LNCAP (cell line): ENCODE results near the gene MRGPRF.

ENCODE experiments used
- TF ChIP-seq, protein P1 (sequence below): fragments of 450-650 bp; IDR thresholded peaks from 2 replicates; pipeline ENCODE4 v1.5.1; 2017; ENCODE audit warnings: mild to moderate bottlenecking

Gene MRGPRF

DNA sequence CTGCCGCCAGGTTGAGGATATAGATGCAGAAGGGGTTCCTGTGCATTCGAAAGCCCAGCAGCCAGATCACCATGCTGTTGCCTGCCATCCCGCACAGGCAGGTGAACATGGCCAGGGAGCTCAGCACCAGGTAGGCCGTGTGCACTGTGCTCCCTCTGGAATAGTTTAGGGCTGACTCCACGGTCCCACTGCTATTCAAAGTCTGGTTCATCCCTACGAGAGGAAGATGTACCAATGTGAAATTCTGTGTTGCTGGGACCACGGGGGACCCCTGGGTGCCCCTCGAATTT, 32.3 kb downstream of the MRGPRF start, which contains the start of gene MRGPRD:
Gene MRGPRD, minus strand, starts transcription at position 211 of the 290 bp plus-strand sequence. Its CDS starts 0 bp downstream, at position 211.
- TF ChIP-seq, protein P1, sequence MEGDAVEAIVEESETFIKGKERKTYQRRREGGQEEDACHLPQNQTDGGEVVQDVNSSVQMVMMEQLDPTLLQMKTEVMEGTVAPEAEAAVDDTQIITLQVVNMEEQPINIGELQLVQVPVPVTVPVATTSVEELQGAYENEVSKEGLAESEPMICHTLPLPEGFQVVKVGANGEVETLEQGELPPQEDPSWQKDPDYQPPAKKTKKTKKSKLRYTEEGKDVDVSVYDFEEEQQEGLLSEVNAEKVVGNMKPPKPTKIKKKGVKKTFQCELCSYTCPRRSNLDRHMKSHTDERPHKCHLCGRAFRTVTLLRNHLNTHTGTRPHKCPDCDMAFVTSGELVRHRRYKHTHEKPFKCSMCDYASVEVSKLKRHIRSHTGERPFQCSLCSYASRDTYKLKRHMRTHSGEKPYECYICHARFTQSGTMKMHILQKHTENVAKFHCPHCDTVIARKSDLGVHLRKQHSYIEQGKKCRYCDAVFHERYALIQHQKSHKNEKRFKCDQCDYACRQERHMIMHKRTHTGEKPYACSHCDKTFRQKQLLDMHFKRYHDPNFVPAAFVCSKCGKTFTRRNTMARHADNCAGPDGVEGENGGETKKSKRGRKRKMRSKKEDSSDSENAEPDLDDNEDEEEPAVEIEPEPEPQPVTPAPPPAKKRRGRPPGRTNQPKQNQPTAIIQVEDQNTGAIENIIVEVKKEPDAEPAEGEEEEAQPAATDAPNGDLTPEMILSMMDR = no peak

DNA sequence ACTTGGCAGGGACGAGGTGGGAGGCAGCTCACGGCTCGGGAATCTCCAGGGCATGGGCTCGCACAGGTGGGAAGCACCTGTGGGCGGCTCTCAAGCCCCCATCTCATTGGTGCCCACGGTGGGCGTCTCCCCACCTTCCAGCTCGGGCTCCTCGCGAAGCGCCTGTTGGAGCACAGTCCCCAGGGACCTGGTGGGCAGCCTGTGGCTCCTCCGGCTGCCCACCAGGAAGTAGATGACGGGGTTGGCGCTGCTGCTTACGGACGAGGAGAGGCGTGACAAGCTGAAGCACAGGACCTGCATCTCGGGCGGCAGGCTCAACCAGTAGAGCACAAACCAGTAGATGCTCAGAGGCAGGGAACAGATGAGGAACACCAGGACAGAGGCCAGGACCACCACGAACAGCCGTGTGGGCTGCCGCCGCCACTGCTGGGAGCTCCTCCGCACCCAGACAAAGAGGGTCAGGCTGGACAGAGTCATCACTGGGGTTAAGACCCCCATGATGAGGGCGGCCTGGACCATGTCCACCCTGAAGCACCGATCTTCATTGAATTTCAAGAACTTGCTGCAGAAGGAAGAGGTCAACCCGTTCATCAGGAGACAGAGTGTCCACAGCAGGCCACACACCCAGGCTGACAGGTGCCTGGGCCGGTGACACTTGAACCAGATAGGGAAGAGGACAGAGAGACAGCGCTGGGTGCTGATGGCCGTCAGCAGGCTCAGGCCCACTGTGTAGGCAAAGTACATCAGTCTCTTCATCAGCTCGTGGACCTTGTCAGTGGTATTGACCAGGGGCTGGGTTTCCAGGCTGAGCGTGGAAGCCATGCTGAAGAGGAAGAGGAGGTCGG, 32.9 kb downstream of the MRGPRF start:
- TF ChIP-seq, protein P1 = no peak

DNA sequence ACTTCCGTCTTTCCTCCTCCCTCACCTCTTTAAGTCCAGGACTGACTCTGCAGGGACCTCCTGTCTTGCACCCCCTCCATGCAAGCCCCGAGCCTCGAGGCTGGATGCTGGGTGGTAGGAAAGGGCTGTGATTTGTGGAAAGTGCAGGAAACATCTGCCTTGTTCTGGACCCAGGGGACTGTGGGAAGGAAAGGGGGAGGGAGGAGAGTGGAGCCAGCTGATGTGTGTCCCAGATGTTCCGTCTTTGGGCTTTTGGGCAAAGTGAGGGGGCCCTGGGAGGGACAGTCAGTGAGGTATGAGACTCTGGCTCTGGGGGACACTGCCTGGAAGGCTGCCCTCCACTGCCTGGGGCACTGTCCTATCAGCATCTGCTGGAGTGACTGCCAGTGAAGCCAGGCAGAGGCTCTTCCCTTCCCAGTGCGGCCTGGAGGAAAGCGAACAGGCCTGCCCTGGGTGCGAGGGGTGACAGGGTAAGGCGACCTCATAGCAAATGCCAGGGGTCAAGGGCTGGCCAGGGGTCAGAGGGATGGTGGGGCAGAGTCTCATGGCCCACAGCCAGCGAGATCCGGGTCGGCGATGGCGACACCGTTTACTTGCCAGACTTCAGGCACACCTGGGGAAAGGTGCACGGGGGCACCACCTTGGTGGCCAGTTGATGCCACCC, 34.0 kb downstream of the MRGPRF start:
- TF ChIP-seq, protein P1 = no peak

DNA sequence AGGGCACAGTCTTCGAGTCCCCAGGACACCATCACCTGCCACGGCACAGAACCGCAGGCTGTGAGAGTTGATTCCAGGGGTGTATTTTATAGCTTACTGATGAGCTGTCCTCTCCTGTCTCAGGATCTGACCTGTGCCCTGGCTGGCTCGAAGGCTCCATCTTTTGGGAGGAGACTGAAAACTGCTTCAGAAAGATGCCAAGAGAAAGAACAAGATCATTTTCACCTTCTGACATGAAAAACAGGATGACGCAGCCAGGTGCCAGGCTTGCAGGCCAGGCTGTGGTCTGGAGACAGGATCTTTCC, 34.5 kb downstream of the MRGPRF start:
- TF ChIP-seq, protein P1 = no peak

DNA sequence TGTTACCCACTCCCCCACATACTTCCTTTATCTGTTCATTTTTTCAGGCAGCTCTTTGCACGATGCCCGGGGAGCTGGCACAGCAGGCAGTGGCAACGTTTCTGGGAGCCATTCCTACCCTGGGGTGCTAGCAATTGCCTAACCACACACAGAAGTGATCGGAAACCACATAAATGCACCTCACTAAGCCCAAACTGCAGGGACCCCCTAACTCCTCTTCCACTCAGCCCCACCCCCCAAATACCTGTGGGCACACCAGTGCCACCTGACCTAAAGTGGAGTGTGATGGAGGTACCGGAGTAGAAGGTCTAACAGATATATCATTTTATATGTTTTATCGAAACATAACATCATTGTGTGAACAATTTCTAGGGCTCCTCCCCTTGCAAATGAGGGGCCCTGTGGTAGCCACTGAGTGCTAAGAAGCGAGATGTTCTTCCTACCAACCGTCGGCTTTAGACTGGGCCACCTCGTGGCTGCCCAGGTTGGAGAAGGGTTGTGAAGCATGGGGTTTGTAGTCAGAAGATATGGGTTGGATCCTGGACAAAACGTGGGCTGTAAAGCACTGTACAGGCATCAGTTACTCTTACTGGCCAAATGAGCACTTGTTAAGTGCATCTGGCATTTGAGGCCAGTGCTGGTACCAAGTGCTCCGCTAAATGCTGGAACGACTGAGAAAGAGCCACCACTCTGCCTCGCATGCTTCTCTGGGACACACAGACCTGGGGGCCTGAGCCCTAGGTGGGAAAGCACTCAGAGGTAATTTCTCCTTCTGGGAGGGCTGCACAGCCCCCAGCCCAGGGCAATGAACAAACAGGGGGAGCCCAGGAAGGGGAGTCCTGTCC, 35.0 kb downstream of the MRGPRF start:
- TF ChIP-seq, protein P1 = no peak

DNA sequence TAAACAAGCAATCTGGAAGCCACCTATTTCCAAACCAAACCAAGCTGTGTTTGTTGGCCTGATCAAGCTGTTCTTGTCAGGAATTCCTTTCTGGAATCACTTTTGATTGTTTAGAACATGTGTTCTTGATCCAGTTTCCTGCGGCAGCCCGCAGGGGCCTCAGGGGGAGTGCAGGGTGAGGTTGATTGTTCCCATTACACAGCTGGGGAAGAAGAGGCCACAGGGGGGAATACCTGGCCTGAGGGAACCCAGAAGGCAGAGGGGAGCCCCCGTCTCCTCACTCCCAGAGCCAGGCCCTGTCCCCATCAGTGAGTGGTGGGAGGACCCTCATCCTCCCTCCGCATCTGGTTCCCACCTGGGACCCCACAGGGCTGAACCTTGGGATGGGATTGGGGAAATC, 36.5 kb downstream of the MRGPRF start:
- TF ChIP-seq, protein P1 = no peak

DNA sequence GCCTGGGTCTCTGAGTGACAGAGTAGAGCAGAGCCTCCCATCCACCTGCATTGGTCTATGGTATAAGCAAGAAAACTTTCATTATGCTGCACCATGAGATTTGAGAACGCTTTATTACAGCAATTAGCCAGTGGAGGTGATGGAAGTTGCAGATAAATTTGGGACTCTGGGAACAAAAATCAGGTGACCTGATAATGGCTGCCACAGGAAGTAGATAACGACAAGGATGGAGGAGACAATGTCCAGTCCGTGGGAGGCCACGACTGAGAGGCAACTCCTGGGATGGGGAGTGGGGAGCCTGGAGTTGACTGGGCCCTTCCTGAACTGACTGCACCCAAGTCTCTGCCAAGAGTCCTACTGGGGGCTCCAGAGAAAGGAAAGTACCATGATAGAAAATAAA, 37.0 kb downstream of the MRGPRF start:
- TF ChIP-seq, protein P1 = no peak
